Neural cell (in vitro differentiated cells): Measurements from ENCODE around the gene HENMT1. TPM values are rescaled to one million over a fixed set of nuclear protein-coding genes. Genes with fewer than 3 reads are reported as not detected.
A peak's percentile ranks its signal among the peaks of the same experiment; 100 is the strongest.
"Not testable (repeated sequence)": the region's sequence is repeated elsewhere in the genome, so short reads cannot be mapped to it uniquely, and the experiment has no call there.

Experiments used
- H2AFZ ChIP-seq: fragments of 200-600, 300-800 bp; sonication (generic), shearing (Covaris generic); 2 replicates; pipeline ENCODE4 v1.6.0; 2014; ENCODE audit warnings: low read depth, mild to moderate bottlenecking, antibody characterized with exemption, low read length, moderate library complexity
- H3F3A ChIP-seq: fragments of 200-600 bp; shearing (Covaris generic); 2 replicates; pipeline ENCODE4 v1.6.1; 2016; ENCODE audit warnings: mild to moderate bottlenecking, moderate library complexity, mixed read lengths, antibody characterized with exemption, low read length; ENCODE audit not compliant: insufficient read depth, poor library complexity, severe bottlenecking
- H3K27ac ChIP-seq: fragments of 200-600, 300-800 bp; sonication (generic), shearing (Covaris generic); 2 replicates; pipeline ENCODE4 v1.5.1; 2014; ENCODE audit warnings: mild to moderate bottlenecking, low read length, moderate library complexity
- H3K27me3 ChIP-seq: fragments of 300-800, 200-600 bp; sonication (generic), shearing (Covaris generic); 2 replicates; pipeline ENCODE4 v1.6.0; 2014; ENCODE audit warnings: mild to moderate bottlenecking, low read depth, low read length, moderate library complexity; ENCODE audit not compliant: insufficient read depth
- H3K36me3 ChIP-seq: fragments of 300-800, 200-600 bp; sonication (generic), shearing (Covaris generic); 2 replicates; pipeline ENCODE4 v1.5.1; 2014; ENCODE audit warnings: mild to moderate bottlenecking, antibody characterized with exemption, low read length, moderate library complexity; ENCODE audit not compliant: insufficient read depth
- H3K4me2 ChIP-seq: fragments of 300-800, 200-600 bp; sonication (generic), shearing (Covaris generic); 2 replicates; pipeline ENCODE4 v1.6.0; 2014; ENCODE audit warnings: mild to moderate bottlenecking, low read length
- H3K4me3 ChIP-seq: fragments of 300-800, 200-600 bp; sonication (generic), shearing (Covaris generic); 2 replicates; pipeline ENCODE4 v1.5.1; 2014; ENCODE audit warnings: mild to moderate bottlenecking, low read length, moderate library complexity
- H3K79me2 ChIP-seq: fragments of 200-600 bp; shearing (Covaris generic); replicated peaks from 2 replicates; pipeline ENCODE4 v1.6.0; 2014; ENCODE audit warnings: mild to moderate bottlenecking, low read length, moderate library complexity; ENCODE audit not compliant: insufficient read depth
- H3K9ac ChIP-seq: fragments of 300-800, 200-600 bp; sonication (generic), shearing (Covaris generic); 2 replicates; pipeline ENCODE4 v1.6.1; 2016; ENCODE audit warnings: mild to moderate bottlenecking, low read length, mixed read lengths
- H3K9me2 ChIP-seq: fragments of 200-600 bp; shearing (Covaris generic); 2 replicates; pipeline ENCODE4 v1.6.1; 2016; ENCODE audit warnings: mild to moderate bottlenecking, low read length, mixed read lengths; ENCODE audit not compliant: insufficient read depth
- H3K9me3 ChIP-seq: fragments of 200-600, 300-800 bp; sonication (generic), shearing (Covaris generic); 2 replicates; pipeline ENCODE4 v1.6.1; 2016; ENCODE audit warnings: mild to moderate bottlenecking, mixed run types, low read length, moderate library complexity, mixed read lengths
- H4K20me1 ChIP-seq: fragments of 200-600 bp; shearing (Covaris generic); 2 replicates; pipeline ENCODE4 v1.6.1; 2016; ENCODE audit warnings: mild to moderate bottlenecking, mixed run types; ENCODE audit not compliant: insufficient read depth
- CTCF ChIP-seq: fragments of 450-650 bp; IDR thresholded peaks from 2 replicates; pipeline ENCODE4 v1.5.1; 2014; ENCODE audit warnings: antibody characterized with exemption, mild to moderate bottlenecking, moderate library complexity; ENCODE audit not compliant: poor library complexity, severe bottlenecking
- EP300 ChIP-seq: fragments of 450-650 bp; conservative IDR thresholded peaks from 2 replicates; pipeline ENCODE4 v1.6.1; 2014; ENCODE audit warnings: antibody characterized with exemption, mild to moderate bottlenecking, moderate library complexity; ENCODE audit not compliant: poor library complexity, severe bottlenecking
- EZH2 ChIP-seq: fragments of 200-600, 300-800 bp; shearing (Covaris generic), sonication (generic); IDR thresholded peaks from 2 replicates; pipeline ENCODE4 v1.6.1; 2014; ENCODE audit warnings: antibody characterized with exemption, low read length, borderline replicate concordance, mild to moderate bottlenecking; ENCODE audit not compliant: insufficient read depth, poor library complexity, severe bottlenecking
- MXI1 ChIP-seq: fragments of 450-650 bp; conservative IDR thresholded peaks from 2 replicates; pipeline ENCODE4 v1.6.1; 2014; ENCODE audit warnings: antibody characterized with exemption, mild to moderate bottlenecking; ENCODE audit not compliant: poor library complexity, severe bottlenecking
- POLR2AphosphoS5 ChIP-seq: IDR thresholded peaks from 2 replicates; pipeline ENCODE4 v1.6.1; 2012
- RAD21 ChIP-seq: fragments of 450-650 bp; conservative IDR thresholded peaks from 2 replicates; pipeline ENCODE4 v1.6.1; 2014; ENCODE audit warnings: antibody characterized with exemption, mild to moderate bottlenecking, moderate library complexity
- REST ChIP-seq: IDR thresholded peaks from 2 replicates; pipeline ENCODE4 v1.6.1; 2012; ENCODE audit warnings: borderline replicate concordance
- SMC3 ChIP-seq: fragments of 450-650 bp; conservative IDR thresholded peaks from 2 replicates; pipeline ENCODE4 v1.6.1; 2014; ENCODE audit warnings: antibody characterized with exemption, mild to moderate bottlenecking, moderate library complexity; ENCODE audit not compliant: poor library complexity
- TAF1 ChIP-seq: IDR thresholded peaks from 2 replicates; pipeline ENCODE4 v1.6.1; 2012; ENCODE audit warnings: low read depth
- polyA plus RNA-seq: library from polyadenylated mRNA; depleted of rRNA; stranded (reverse); fragments of >200 nt; gene quantifications from 2 replicates; pipeline ENCODE4 v1.2.3, GENCODE V29; 2014

Gene HENMT1
- polyA plus RNA-seq, 1 donor from 2014 or later, result 4.1 TPM

GRCh38 chr1:108643492-108644335, 17.2 kb downstream of the HENMT1 start:
- H3K9ac ChIP-seq, result no peak overlapping the region
- H2AFZ ChIP-seq, result no peak overlapping the region
- no peaks in the 10 kb centered on the region for H3K9me2 ChIP-seq
- H3K36me3 ChIP-seq, result no peaks in the 10 kb centered on the region
- no peaks in the 10 kb centered on the region for H4K20me1 ChIP-seq
- H3K9me3 ChIP-seq, result no peaks in the 10 kb centered on the region
- no peaks in the 10 kb centered on the region for H3F3A ChIP-seq
- H3K27me3 ChIP-seq, result no peaks in the 10 kb centered on the region
- H3K27ac ChIP-seq, result no peak overlapping the region
- no peak overlapping the region for H3K4me2 ChIP-seq
- no peaks in the 10 kb centered on the region for H3K79me2 ChIP-seq
- TF ChIP-seq MXI1 (no peak), SMC3 (peak; percentile 94), CTCF (peak; percentile 87), RAD21 (peak; percentile 85)
- H3K4me3 ChIP-seq, result no peak overlapping the region

GRCh38 chr1:108640863-108641262, 20.0 kb downstream of the HENMT1 start:
- not testable (repeated sequence) for H3K36me3 ChIP-seq, H2AFZ ChIP-seq, H3K27ac ChIP-seq, H3K9me3 ChIP-seq, H3K9me2 ChIP-seq, H3F3A ChIP-seq, H3K9ac ChIP-seq, H3K27me3 ChIP-seq, H4K20me1 ChIP-seq, H3K4me3 ChIP-seq, H3K79me2 ChIP-seq, H3K4me2 ChIP-seq

- H2AFZ ChIP-seq, result no peak overlapping the region
- no peaks in the 10 kb centered on the region for H3K36me3 ChIP-seq
- H4K20me1 ChIP-seq, result no peaks in the 10 kb centered on the region
- no peak overlapping the region for H3K4me2 ChIP-seq
- H3K27ac ChIP-seq, result no peak overlapping the region
- no peaks in the 10 kb centered on the region for H3F3A ChIP-seq
- no peaks in the 10 kb centered on the region for H3K27me3 ChIP-seq
- H3K79me2 ChIP-seq, result no peaks in the 10 kb centered on the region
- H3K9ac ChIP-seq, result no peak overlapping the region
- H3K9me3 ChIP-seq, result no peaks in the 10 kb centered on the region
- no peak for TF ChIP-seq SMC3
- no peak for TF ChIP-seq POLR2AphosphoS5
- TF ChIP-seq MXI1, result no peak
- no peak for TF ChIP-seq CTCF
- no peak for TF ChIP-seq EZH2
- TF ChIP-seq REST, result no peak
- no peak for TF ChIP-seq RAD21
- no peak for TF ChIP-seq EP300
- no peak for TF ChIP-seq TAF1
- no peak overlapping the region for H3K4me3 ChIP-seq
- H3K9me2 ChIP-seq, result no peaks in the 10 kb centered on the region
Observed at GRCh38 chr1:108639899-108640560, 20.9 kb downstream of the HENMT1 start.
